ENCODE measurements around the gene PDE3A.
"Not testable (repeated sequence)": the region's sequence is repeated elsewhere in the genome, so short reads cannot be mapped to it uniquely, and the experiment has no call there.

PDE3A gene

GRCh38 chr12:20602641-20603391 is 234.5 kb downstream of the PDE3A start:
- DNase-seq (ENCODE audit: low read depth, low spot score): no peak

- DNase-seq (ENCODE audit: low read depth, low spot score): no peak
These were observed 236.2 kb downstream of the PDE3A start for GRCh38 chr12:20604408-20605067.

GRCh38 chr12:20615020-20615419 is 246.7 kb downstream of the PDE3A start:
- DNase-seq (ENCODE audit: low read depth, low spot score): not testable (repeated sequence)

GRCh38 chr12:20616093-20616492 is 247.8 kb downstream of the PDE3A start:
- no peak for DNase-seq (ENCODE audit: low read depth, low spot score)

- no peak for DNase-seq (ENCODE audit: low read depth, low spot score)
These were observed 251.9 kb downstream of the PDE3A start for GRCh38 chr12:20620261-20620660.

- DNase-seq (ENCODE audit: low read depth, low spot score): no peak
These were observed 256.4 kb downstream of the PDE3A start for GRCh38 chr12:20624718-20625117.

- no peak for DNase-seq (ENCODE audit: low read depth, low spot score)
These were observed 257.2 kb downstream of the PDE3A start for GRCh38 chr12:20625531-20625930.

- DNase-seq (ENCODE audit: low read depth, low spot score): no peak
These were observed 258.8 kb downstream of the PDE3A start for GRCh38 chr12:20627001-20627588.

- DNase-seq (ENCODE audit: low read depth, low spot score): no peak
These were observed 260.0 kb downstream of the PDE3A start for GRCh38 chr12:20628226-20628787.

- no peak for DNase-seq (ENCODE audit: low read depth, low spot score)
These were observed 260.7 kb downstream of the PDE3A start for GRCh38 chr12:20628999-20629398.

GRCh38 chr12:20629414-20630156 is 261.2 kb downstream of the PDE3A start:
- DNase-seq (ENCODE audit: low read depth, low spot score): no peak

- DNase-seq (ENCODE audit: low read depth, low spot score): no peak
These were observed 263.4 kb downstream of the PDE3A start for GRCh38 chr12:20631711-20632110.

- DNase-seq (ENCODE audit: low read depth, low spot score): no peak
These were observed 272.8 kb downstream of the PDE3A start for GRCh38 chr12:20641106-20641505.

GRCh38 chr12:20643822-20644221 is 275.5 kb downstream of the PDE3A start:
- DNase-seq (ENCODE audit: low read depth, low spot score): no peak

GRCh38 chr12:20646239-20646827 is 278.0 kb downstream of the PDE3A start:
- DNase-seq (ENCODE audit: low read depth, low spot score): no peak

GRCh38 chr12:20653871-20654270 is 285.5 kb downstream of the PDE3A start:
- DNase-seq (ENCODE audit: low read depth, low spot score): no peak

- no peak for DNase-seq (ENCODE audit: low read depth, low spot score)
These were observed 288.3 kb downstream of the PDE3A start for GRCh38 chr12:20656600-20656999.

GRCh38 chr12:20657496-20657895 is 289.2 kb downstream of the PDE3A start:
- no peak for DNase-seq (ENCODE audit: low read depth, low spot score)

- DNase-seq (ENCODE audit: low read depth, low spot score): no peak
These were observed 313.0 kb downstream of the PDE3A start for GRCh38 chr12:20681334-20681733.

GRCh38 chr12:20695232-20695631 is 326.9 kb downstream of the PDE3A start, which contains the start of gene SLCO1C1:
TSS of gene SLCO1C1 (plus strand) at chr12:20695332. CDS start at chr12:20699577, 4,245 bp downstream.
- no peak for DNase-seq (ENCODE audit: low read depth, low spot score)

GRCh38 chr12:20696181-20696905 is 328.0 kb downstream of the PDE3A start:
- no peak for DNase-seq (ENCODE audit: low read depth, low spot score)
